ENCODE measurements around the gene CHAC1.

Gene CHAC1

DNA sequence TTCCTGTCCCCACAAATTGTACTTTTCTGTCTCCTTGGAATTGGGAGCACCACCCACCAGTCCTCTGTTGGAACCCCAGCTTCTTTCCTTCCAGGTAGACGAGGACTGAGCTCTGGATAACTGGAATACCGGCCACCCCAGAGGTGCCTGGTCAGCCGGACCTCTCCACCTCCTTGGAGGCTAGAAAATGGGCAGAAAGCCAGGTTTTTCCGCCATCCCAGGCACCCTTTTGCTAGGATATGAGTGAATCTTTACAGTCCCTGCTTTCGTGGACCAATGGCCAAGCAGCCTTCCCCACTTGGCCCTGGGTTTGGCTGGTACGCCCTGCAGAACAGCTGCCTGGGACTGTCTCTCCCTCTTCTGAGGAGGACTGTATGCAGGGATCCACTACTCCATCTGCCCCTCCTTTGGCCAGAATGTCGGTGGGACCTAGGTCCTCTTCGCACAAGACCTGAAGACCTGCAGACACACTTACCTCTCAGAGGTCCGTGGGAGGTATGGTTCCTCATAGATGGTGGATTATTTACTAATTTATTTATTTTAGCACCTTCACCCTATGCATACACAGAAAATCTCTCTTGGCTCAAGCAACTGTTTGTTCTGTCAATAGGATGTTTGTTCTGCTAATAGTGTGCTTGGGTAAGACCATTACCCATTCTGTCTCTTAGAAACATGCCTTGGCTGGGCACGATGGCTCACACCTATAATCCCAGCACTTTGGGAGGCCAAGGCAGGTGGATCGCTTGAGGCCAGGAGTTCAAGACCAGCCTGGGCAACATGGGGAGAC lies 8.6 kb upstream of the CHAC1 start:
- Histone ChIP-seq H3K4me1 (ENCODE audit: insufficient read depth, low read length, severe bottlenecking) (peaks cover 12% of the 10 kb centered on the region), H3F3A (ENCODE audit: insufficient read depth, low read length) (no peaks in the 10 kb centered on the region), H3K4me3 (ENCODE audit: low read depth, low read length, poor library complexity, severe bottlenecking) (no peak overlapping the region), H3K9me2 (ENCODE audit: low read depth, low read length) (no peaks in the 10 kb centered on the region), H3K27ac (ENCODE audit: low read depth, low read length, poor library complexity, severe bottlenecking) (no peak overlapping the region), H3K9ac (ENCODE audit: low read length) (no peak overlapping the region), H3K79me2 (ENCODE audit: insufficient read depth, low read length) (no peaks in the 10 kb centered on the region), H3K9me3 (ENCODE audit: low read length) (no peaks in the 10 kb centered on the region), H3K27me3 (ENCODE audit: insufficient read depth, low read length) (0 out of 2 replicates have a peak, but pooled peaks cover 11% of the 10 kb centered on the region), H3K4me2 (ENCODE audit: low read length) (no peak overlapping the region), H4K20me1 (ENCODE audit: insufficient read depth, low read length) (no peaks in the 10 kb centered on the region), H2AFZ (ENCODE audit: low read length) (no peak overlapping the region), H3K36me3 (ENCODE audit: insufficient read depth, low read length) (no peaks in the 10 kb centered on the region)
- TF ChIP-seq EZH2 (IDR thresholded peaks at IDR 0.05; ENCODE audit: borderline replicate concordance, low read length) = no peak
- TF ChIP-seq, protein P1, sequence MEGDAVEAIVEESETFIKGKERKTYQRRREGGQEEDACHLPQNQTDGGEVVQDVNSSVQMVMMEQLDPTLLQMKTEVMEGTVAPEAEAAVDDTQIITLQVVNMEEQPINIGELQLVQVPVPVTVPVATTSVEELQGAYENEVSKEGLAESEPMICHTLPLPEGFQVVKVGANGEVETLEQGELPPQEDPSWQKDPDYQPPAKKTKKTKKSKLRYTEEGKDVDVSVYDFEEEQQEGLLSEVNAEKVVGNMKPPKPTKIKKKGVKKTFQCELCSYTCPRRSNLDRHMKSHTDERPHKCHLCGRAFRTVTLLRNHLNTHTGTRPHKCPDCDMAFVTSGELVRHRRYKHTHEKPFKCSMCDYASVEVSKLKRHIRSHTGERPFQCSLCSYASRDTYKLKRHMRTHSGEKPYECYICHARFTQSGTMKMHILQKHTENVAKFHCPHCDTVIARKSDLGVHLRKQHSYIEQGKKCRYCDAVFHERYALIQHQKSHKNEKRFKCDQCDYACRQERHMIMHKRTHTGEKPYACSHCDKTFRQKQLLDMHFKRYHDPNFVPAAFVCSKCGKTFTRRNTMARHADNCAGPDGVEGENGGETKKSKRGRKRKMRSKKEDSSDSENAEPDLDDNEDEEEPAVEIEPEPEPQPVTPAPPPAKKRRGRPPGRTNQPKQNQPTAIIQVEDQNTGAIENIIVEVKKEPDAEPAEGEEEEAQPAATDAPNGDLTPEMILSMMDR (IDR thresholded peaks at IDR 0.05; ENCODE audit: low read length) = no peak

GRCh38 chr15:40948706-40949473 lies 4.4 kb upstream of the CHAC1 start:
- Histone ChIP-seq H3K27me3 (ENCODE audit: insufficient read depth, low read length) (0 out of 2 replicates have a peak, but pooled peaks cover under 1% of the 10 kb centered on the region), H3K27ac (ENCODE audit: low read depth, low read length, poor library complexity, severe bottlenecking) (no peak overlapping the region), H3K4me3 (ENCODE audit: low read depth, low read length, poor library complexity, severe bottlenecking) (no peak overlapping the region), H3K9me2 (ENCODE audit: low read depth, low read length) (no peaks in the 10 kb centered on the region), H4K20me1 (ENCODE audit: insufficient read depth, low read length) (no peaks in the 10 kb centered on the region), H3K4me1 (ENCODE audit: insufficient read depth, low read length, severe bottlenecking) (peaks cover 15% of the 10 kb centered on the region), H2AFZ (ENCODE audit: low read length) (no peak overlapping the region), H3F3A (ENCODE audit: insufficient read depth, low read length) (no peaks in the 10 kb centered on the region), H3K4me2 (ENCODE audit: low read length) (no peak overlapping the region), H3K36me3 (ENCODE audit: insufficient read depth, low read length) (no peaks in the 10 kb centered on the region), H3K9me3 (ENCODE audit: low read length) (no peaks in the 10 kb centered on the region), H3K9ac (ENCODE audit: low read length) (no peak overlapping the region), H3K79me2 (ENCODE audit: insufficient read depth, low read length) (no peaks in the 10 kb centered on the region)
- no peak for TF ChIP-seq EZH2 (IDR thresholded peaks at IDR 0.05; ENCODE audit: borderline replicate concordance, low read length)
- TF ChIP-seq, protein P1 (IDR thresholded peaks at IDR 0.05; ENCODE audit: low read length) = no peak

DNA sequence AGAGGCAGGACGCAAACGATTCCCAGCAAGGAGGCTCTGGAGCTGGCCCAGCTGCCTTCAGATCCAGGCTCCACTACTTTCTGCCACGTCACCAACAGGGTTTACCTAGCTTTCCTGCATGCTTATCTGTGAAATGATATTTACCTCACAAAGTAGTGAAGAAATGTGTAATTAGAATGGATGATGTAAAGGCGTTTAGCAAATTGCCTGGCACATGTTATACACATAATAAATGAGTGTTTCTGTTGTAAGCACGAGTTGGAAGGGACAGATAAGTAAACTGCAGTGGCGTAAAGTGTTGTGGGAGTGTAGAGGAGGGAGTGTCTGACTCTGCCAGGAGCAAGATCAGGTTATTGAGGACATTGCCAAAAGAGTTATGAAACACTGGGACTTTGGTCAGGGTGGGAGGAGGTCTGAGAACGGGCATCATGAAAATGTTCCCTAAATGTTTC lies 3.5 kb upstream of the CHAC1 start:
- no peak overlapping the region for H3K9ac ChIP-seq (ENCODE audit: low read length)
- H3K27ac ChIP-seq (ENCODE audit: low read depth, low read length, poor library complexity, severe bottlenecking) = no peak overlapping the region
- H3K36me3 ChIP-seq (ENCODE audit: insufficient read depth, low read length) = no peaks in the 10 kb centered on the region
- no peaks in the 10 kb centered on the region for H3K9me2 ChIP-seq (ENCODE audit: low read depth, low read length)
- H3K27me3 ChIP-seq (ENCODE audit: insufficient read depth, low read length) = no peaks in the 10 kb centered on the region
- no peak overlapping the region for H3K4me3 ChIP-seq (ENCODE audit: low read depth, low read length, poor library complexity, severe bottlenecking)
- H3F3A ChIP-seq (ENCODE audit: insufficient read depth, low read length) = no peaks in the 10 kb centered on the region
- no peaks in the 10 kb centered on the region for H3K79me2 ChIP-seq (ENCODE audit: insufficient read depth, low read length)
- TF ChIP-seq, protein P1 (IDR thresholded peaks at IDR 0.05; ENCODE audit: low read length) = no peak
- no peak for TF ChIP-seq EZH2 (IDR thresholded peaks at IDR 0.05; ENCODE audit: borderline replicate concordance, low read length)
- peaks cover 20% of the 10 kb centered on the region for H3K4me1 ChIP-seq (ENCODE audit: insufficient read depth, low read length, severe bottlenecking)
- no peaks in the 10 kb centered on the region for H4K20me1 ChIP-seq (ENCODE audit: insufficient read depth, low read length)
- H3K9me3 ChIP-seq (ENCODE audit: low read length) = no peaks in the 10 kb centered on the region
- no peak overlapping the region for H3K4me2 ChIP-seq (ENCODE audit: low read length)
- H2AFZ ChIP-seq (ENCODE audit: low read length) = no peak overlapping the region
